BJ (cell line): Measurements from ENCODE around the gene RPS6KA2. TPM values are rescaled to one million over a fixed set of nuclear protein-coding genes. Genes with fewer than 3 reads are reported as not detected.

Experiments
- CTCF ChIA-PET: fragments of 350-600 bp; formaldehyde crosslinking; extraction: SDS; loops from one replicate; lab custom pipeline; 2021; ENCODE audit warnings: antibody characterized with exemption, inconsistent platforms; lab: Yijun Ruan, JAX
- POLR2A ChIA-PET: fragments of 300-600 bp; sonication (Branson Sonifier 250); formaldehyde crosslinking; extraction: SDS; loops from one replicate; lab custom pipeline; 2021; ENCODE audit warnings: antibody characterized with exemption; lab: Charles Lee
- DNase-seq: peaks from one replicate; pipeline ENCODE4 v3.0.0-alpha.2; 2011; ENCODE audit warnings: low read depth
- H3K27me3 ChIP-seq: 2 replicates; pipeline ENCODE4 v1.6.0; 2011; ENCODE audit warnings: low read length; ENCODE audit not compliant: control insufficient read depth, insufficient read depth
- H3K36me3 ChIP-seq: 2 replicates; pipeline ENCODE4 v1.5.1; 2011; ENCODE audit warnings: low read length; ENCODE audit not compliant: control insufficient read depth, insufficient read depth
- H3K4me3 ChIP-seq: 2 replicates; pipeline ENCODE4 v1.5.1; 2011; ENCODE audit warnings: low read depth, mild to moderate bottlenecking, control low read depth, low read length
- CTCF ChIP-seq: IDR thresholded peaks from 2 replicates; pipeline ENCODE4 v1.5.1; 2011; ENCODE audit warnings: low read depth, mild to moderate bottlenecking, control low read depth, inconsistent platforms, low read length, moderate library complexity; ENCODE audit not compliant: insufficient read depth
- polyA plus RNA-seq: library from polyadenylated mRNA; depleted of rRNA; stranded (reverse); fragments of >200 nt; gene quantifications from 2 replicates; pipeline ENCODE4 v1.2.3, GENCODE V29; 2011

The RPS6KA2 gene
- polyA plus RNA-seq, 1 experiment, result 80.8 TPM

DNA sequence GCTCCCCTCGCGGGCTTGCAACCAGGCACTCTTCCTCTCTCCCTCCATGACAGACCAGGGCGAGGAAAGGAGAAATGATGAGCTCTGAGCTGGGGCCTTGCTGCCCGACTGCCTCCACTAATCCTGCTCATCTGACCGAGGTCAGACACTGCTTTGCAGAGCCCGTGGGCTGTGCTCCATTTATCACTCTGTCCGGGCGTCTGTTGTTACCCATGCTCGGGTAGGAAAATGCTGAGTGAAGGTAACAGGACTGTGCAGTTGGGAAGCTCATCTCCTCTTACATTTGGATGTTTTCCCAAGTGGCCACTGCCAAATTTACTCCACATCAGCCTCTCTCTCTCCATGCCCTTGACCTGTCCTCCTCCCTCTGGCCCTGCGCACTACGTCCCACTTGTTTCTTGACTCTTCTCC lies 14.6 kb downstream of the RPS6KA2 start:
- Histone ChIP-seq H3K36me3 (no peaks in the 10 kb centered on the region), H3K4me3 (no peak overlapping the region), H3K27me3 (no peaks in the 10 kb centered on the region)
- POLR2A ChIA-PET, result no interaction called here
- TF ChIP-seq CTCF, result no peak
- CTCF ChIA-PET, result interaction anchor here (1.3 kb wide), 1 partner anchor 13 kb away, joined by 3 read pairs; no protein-coding TSS in a partner anchor
- no peak for DNase-seq

DNA sequence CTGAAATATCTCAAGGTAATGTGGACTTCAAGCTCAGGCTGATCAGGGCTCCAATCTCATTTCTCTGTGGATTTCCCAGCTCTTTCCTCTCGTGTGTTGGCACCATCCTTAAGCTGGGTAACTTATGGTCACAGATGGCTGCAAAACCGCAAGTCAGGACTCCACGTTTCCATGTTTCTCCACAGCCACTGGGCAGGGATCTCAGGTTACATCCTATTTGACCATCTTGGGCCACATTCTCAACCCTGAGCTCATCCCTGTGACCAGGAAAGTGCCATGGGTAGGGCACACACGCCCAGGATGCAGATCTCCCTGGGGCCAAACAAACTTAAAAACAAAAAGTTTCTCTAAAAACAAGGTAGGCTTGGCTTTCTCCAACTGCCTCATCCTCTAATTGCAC lies 15.4 kb downstream of the RPS6KA2 start:
- no peaks in the 10 kb centered on the region for H3K27me3 ChIP-seq
- H3K4me3 ChIP-seq, result no peak overlapping the region
- DNase-seq, result no peak
- CTCF ChIA-PET, result interaction anchor here (1.3 kb wide), 2 partner anchors 12 to 13 kb away, joined by 3 read pairs; no protein-coding TSS in a partner anchor
- no peak for TF ChIP-seq CTCF
- no peaks in the 10 kb centered on the region for H3K36me3 ChIP-seq
- POLR2A ChIA-PET, result no interaction called here

DNA sequence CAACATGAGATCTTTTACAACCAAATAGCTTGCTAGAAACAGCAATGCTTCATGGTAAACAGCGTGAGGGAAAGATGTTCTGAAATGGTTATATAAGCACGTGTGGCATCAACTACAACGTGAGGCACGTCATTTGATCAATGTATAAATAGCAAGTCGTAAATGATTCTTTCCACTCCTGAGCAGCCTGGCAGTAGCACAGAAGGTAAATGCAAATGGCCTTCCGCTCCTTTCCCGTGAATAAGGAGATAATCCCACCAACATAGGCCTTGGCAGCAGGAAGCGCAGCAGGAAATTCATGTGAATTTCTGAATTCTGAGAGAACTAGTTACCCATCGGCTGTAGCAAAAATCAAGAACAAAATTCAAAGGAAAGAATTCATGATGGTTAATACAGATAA lies 17.0 kb downstream of the RPS6KA2 start:
- no peaks in the 10 kb centered on the region for H3K36me3 ChIP-seq
- H3K4me3 ChIP-seq, result no peak overlapping the region
- no peak for DNase-seq
- POLR2A ChIA-PET, result no interaction called here
- TF ChIP-seq CTCF, result no peak
- CTCF ChIA-PET, result no interaction called here
- no peaks in the 10 kb centered on the region for H3K27me3 ChIP-seq

GRCh38 chr6:166608774-166609173 lies 18.3 kb downstream of the RPS6KA2 start:
- no peak overlapping the region for H3K4me3 ChIP-seq
- H3K36me3 ChIP-seq, result no peaks in the 10 kb centered on the region; the same call in 1 of the 2 replicates
- ChIA-PET CTCF (no interaction called here), POLR2A (no interaction called here)
- TF ChIP-seq CTCF, result no peak
- DNase-seq, result no peak
- H3K27me3 ChIP-seq, result no peaks in the 10 kb centered on the region

DNA sequence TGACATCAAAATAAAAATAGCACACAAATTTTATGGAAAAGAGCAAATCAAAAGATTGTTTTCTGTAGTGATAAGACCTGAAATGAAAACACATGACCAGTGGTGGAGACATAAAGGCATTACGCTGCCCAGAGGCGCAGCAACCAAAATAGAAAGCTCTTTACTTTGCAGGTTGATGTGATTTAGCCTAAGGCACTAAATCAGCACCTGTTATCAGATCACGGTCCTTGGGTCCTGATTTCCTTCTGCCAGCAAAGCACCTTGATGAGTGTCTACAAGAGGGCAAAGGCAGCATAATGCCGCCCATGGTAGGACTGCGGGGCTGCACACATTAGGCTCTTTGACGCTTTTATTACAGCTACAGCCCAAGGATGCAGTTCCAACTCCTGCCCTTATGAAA lies 21.3 kb downstream of the RPS6KA2 start:
- no peak for DNase-seq
- no peaks in the 10 kb centered on the region; the same call in 1 of the 2 replicates for H3K36me3 ChIP-seq
- TF ChIP-seq CTCF, result no peak
- H3K4me3 ChIP-seq, result no peak overlapping the region
- H3K27me3 ChIP-seq, result no peaks in the 10 kb centered on the region
- POLR2A ChIA-PET, result no interaction called here
- CTCF ChIA-PET, result no interaction called here
